NB4 (cell line): Measurements from ENCODE around the gene ACVR2A.

Experiments
- CTCF ChIP-seq: IDR thresholded peaks from one replicate; pipeline ENCODE4 v1.5.1; 2012; ENCODE audit warnings: low read depth, low read length
- MAX ChIP-seq: IDR thresholded peaks from 2 replicates; pipeline ENCODE4 v1.6.1; 2011; ENCODE audit warnings: low read depth, low read length
- POLR2A ChIP-seq: IDR thresholded peaks from 2 replicates; pipeline ENCODE4 v1.6.1; 2011; ENCODE audit warnings: mild to moderate bottlenecking; ENCODE audit not compliant: insufficient read length; ENCODE audit errors: extremely low read depth

- TF ChIP-seq CTCF (no peak), POLR2A (no peak), MAX (no peak)
Observed at GRCh38 chr2:147884830-147885229, 40.0 kb downstream of the ACVR2A start.
